HEK293 (cell line): ENCODE data around the gene PIP4K2C.

Source experiments
- CTCF ChIA-PET: fragments of 350-600 bp; formaldehyde crosslinking; extraction: SDS; loops from one replicate; lab custom pipeline; 2021; ENCODE audit warnings: antibody characterized with exemption; lab: Yijun Ruan, JAX
- POLR2A ChIA-PET: fragments of 300-600 bp; formaldehyde crosslinking; extraction: SDS; loops from one replicate; lab custom pipeline; 2020; ENCODE audit warnings: antibody characterized with exemption, inconsistent platforms; lab: Yijun Ruan, JAX
- H3K27ac ChIP-seq: fragments of 200-500 bp; sonication (Bioruptor generic); 2 replicates; pipeline ENCODE4 v1.5.1; 2014; ENCODE audit warnings: low read depth, low read length, control low read depth, inconsistent platforms; ENCODE audit errors: extremely low read depth
- H3K36me3 ChIP-seq, 2 experiments: fragments of 200-500 bp in 1 of 2; sonication (Bioruptor generic) in 1 of 2; 1 replicate in 1 of 2; 2 replicates in 1 of 2; pipeline ENCODE4 v1.5.1; 2014 to 2017; ENCODE audit warnings: inconsistent platforms in 2 of 2, low read length in 2 of 2; ENCODE audit not compliant: control insufficient read depth in 2 of 2, insufficient read depth in 1 of 2
- H3K4me1 ChIP-seq: fragments of 200-500 bp; sonication (Bioruptor generic); 2 replicates; pipeline ENCODE4 v1.5.1; 2014; ENCODE audit warnings: mild to moderate bottlenecking, low read length, inconsistent platforms; ENCODE audit not compliant: control insufficient read depth, insufficient read depth
- H3K4me3 ChIP-seq: 2 replicates; pipeline ENCODE4 v1.5.1; 2011; ENCODE audit warnings: low read depth, mild to moderate bottlenecking, control low read depth, low read length, moderate library complexity
- H3K9me3 ChIP-seq: fragments of 200-500 bp; sonication (Bioruptor generic); 2 replicates; pipeline ENCODE4 v1.5.1; 2014; ENCODE audit warnings: low read depth, low read length, inconsistent platforms; ENCODE audit not compliant: control insufficient read depth, insufficient read depth
- CTCF ChIP-seq: fragments of 450-650 bp; formaldehyde crosslinking; IDR thresholded peaks from 2 replicates; pipeline ENCODE4 v1.5.1; 2016; ENCODE audit warnings: missing biosample characterization, missing genetic modification characterization
- GLIS2 ChIP-seq: fragments of 450-650 bp; formaldehyde crosslinking; IDR thresholded peaks from 2 replicates; pipeline ENCODE4 v1.5.1; 2016; ENCODE audit warnings: missing biosample characterization, missing genetic modification characterization
- INSM2 ChIP-seq: fragments of 450-650 bp; formaldehyde crosslinking; IDR thresholded peaks from 2 replicates; pipeline ENCODE4 v1.5.1; 2016; ENCODE audit warnings: missing biosample characterization, missing genetic modification characterization
- KLF10 ChIP-seq: fragments of 450-650 bp; IDR thresholded peaks from 2 replicates; pipeline ENCODE4 v1.5.1; 2018; ENCODE audit warnings: missing biosample characterization, mild to moderate bottlenecking, missing genetic modification characterization
- RBAK ChIP-seq: fragments of 450-650 bp; formaldehyde crosslinking; IDR thresholded peaks from 2 replicates; pipeline ENCODE4 v1.5.1; 2016; ENCODE audit warnings: missing biosample characterization, missing genetic modification characterization
- REST ChIP-seq: fragments of 450-650 bp; formaldehyde crosslinking; IDR thresholded peaks from 2 replicates; pipeline ENCODE4 v1.5.1; 2016; ENCODE audit warnings: missing biosample characterization, missing genetic modification characterization
- SP2 ChIP-seq: fragments of 450-650 bp; formaldehyde crosslinking; IDR thresholded peaks from 2 replicates; pipeline ENCODE4 v1.5.1; 2016; ENCODE audit warnings: missing biosample characterization, missing genetic modification characterization
- SP7 ChIP-seq: fragments of 450-650 bp; formaldehyde crosslinking; IDR thresholded peaks from 2 replicates; pipeline ENCODE4 v1.5.1; 2016; ENCODE audit warnings: missing biosample characterization, missing genetic modification characterization
- ZBTB48 ChIP-seq: fragments of 450-650 bp; formaldehyde crosslinking; IDR thresholded peaks from 2 replicates; pipeline ENCODE4 v1.5.1; 2016; ENCODE audit warnings: missing biosample characterization, missing genetic modification characterization
- ZFHX2 ChIP-seq: fragments of 450-650 bp; formaldehyde crosslinking; conservative IDR thresholded peaks from 2 replicates; pipeline ENCODE4 v1.5.1; 2016; ENCODE audit warnings: missing biosample characterization, missing genetic modification characterization
- ZFP41 ChIP-seq: fragments of 450-650 bp; formaldehyde crosslinking; IDR thresholded peaks from 2 replicates; pipeline ENCODE4 v1.5.1; 2016; ENCODE audit warnings: missing biosample characterization, missing genetic modification characterization, borderline replicate concordance
- ZIC2 ChIP-seq: fragments of 450-650 bp; formaldehyde crosslinking; IDR thresholded peaks from 2 replicates; pipeline ENCODE4 v1.5.1; 2016; ENCODE audit warnings: missing biosample characterization, missing genetic modification characterization
- ZNF2 ChIP-seq: fragments of 450-650 bp; formaldehyde crosslinking; IDR thresholded peaks from 2 replicates; pipeline ENCODE4 v1.5.1; 2016; ENCODE audit warnings: missing biosample characterization, missing genetic modification characterization
- ZNF221 ChIP-seq: fragments of 450-650 bp; formaldehyde crosslinking; IDR thresholded peaks from 2 replicates; pipeline ENCODE4 v1.5.1; 2017; ENCODE audit warnings: missing biosample characterization, missing genetic modification characterization, borderline replicate concordance
- ZNF248 ChIP-seq: fragments of 450-650 bp; formaldehyde crosslinking; IDR thresholded peaks from 2 replicates; pipeline ENCODE4 v1.5.1; 2017; ENCODE audit warnings: missing biosample characterization, missing genetic modification characterization
- ZNF280D ChIP-seq: fragments of 450-650 bp; formaldehyde crosslinking; IDR thresholded peaks from 2 replicates; pipeline ENCODE4 v1.5.1; 2016; ENCODE audit warnings: missing biosample characterization, missing genetic modification characterization
- ZNF423 ChIP-seq: fragments of 450-650 bp; formaldehyde crosslinking; IDR thresholded peaks from 2 replicates; pipeline ENCODE4 v1.5.1; 2016; ENCODE audit warnings: missing biosample characterization, missing genetic modification characterization
- ZNF747 ChIP-seq: fragments of 450-650 bp; formaldehyde crosslinking; IDR thresholded peaks from 2 replicates; pipeline ENCODE4 v1.5.1; 2016; ENCODE audit warnings: missing biosample characterization, missing genetic modification characterization

The PIP4K2C gene

GRCh38 chr12:57613427-57614109, 22.6 kb downstream of the PIP4K2C start:
- ChIA-PET CTCF (interaction anchor here (1.0 to 5.7 kb wide), 4 partner anchors 9 to 30 kb away, joined by 3 to 54 read pairs (median 6); partner anchors contain the start of gene B4GALNT1), POLR2A (interaction anchor here (0.8 kb wide), 1 partner anchor 22 kb away, joined by 3 read pairs; no protein-coding TSS in a partner anchor)
- H3K36me3 ChIP-seq: peaks cover 0 to 58% of the 10 kb centered on the region in 2 experiments; a peak in 1 of 3 replicates
- no peak for TF ChIP-seq ZNF423 (tag by site-specific recombination)
- TF ChIP-seq ZFHX2 (tag by site-specific recombination): 0 out of 2 replicates have a peak, but pooled peaks have one; percentile 10
- TF ChIP-seq ZNF747: no peak
- no peak overlapping the region for H3K4me3 ChIP-seq
- no peak overlapping the region for H3K27ac ChIP-seq
- H3K9me3 ChIP-seq: no peaks in the 10 kb centered on the region
- peaks cover 2% of the 10 kb centered on the region for H3K4me1 ChIP-seq

DNA sequence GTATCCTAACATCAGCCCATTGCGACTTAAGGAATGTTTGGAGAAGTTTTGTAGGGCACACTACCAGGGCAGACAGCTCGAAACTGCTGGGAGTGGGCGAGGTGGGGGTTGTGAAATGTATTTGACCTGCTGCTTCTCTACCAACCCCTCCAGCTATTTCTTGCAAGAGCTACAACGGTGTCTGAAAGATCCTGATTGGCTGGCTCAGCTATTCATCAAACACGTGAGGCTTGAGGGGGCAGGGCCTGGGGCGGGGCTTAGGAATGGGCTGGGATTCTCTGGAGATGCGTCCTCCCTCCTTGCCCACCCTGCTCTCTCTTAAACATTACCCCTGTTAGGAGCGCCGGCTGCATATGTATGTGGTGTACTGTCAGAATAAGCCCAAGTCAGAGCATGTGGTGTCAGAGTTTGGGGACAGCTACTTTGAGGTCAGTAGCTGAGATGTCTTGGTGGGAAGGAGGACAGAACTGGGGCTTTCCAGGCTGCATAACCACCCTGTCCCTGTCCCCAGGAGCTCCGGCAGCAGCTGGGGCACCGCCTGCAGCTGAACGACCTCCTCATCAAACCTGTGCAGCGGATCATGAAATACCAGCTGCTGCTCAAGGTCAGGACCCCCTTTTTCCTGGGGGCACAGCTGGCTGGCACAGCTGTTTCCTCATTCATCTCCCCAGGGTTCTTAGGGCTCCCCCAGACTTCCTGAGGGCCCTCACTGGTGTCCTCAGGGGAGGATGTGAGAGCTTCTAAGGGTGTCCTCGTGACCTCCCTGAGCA, 23.4 kb downstream of the PIP4K2C start:
- CTCF ChIA-PET: interaction anchor here (0.6 to 5.7 kb wide), 5 partner anchors 8 to 723 kb away, joined by 3 to 54 read pairs (median 5); partner anchors contain the start of genes B4GALNT1 and PIP4K2C
- Histone ChIP-seq H3K9me3 (no peaks in the 10 kb centered on the region), H3K36me3 (peaks cover 0 to 51% of the 10 kb centered on the region in 2 experiments; a peak in 1 of 3 replicates), H3K4me1 (peaks cover 2% of the 10 kb centered on the region), H3K4me3 (no peak overlapping the region), H3K27ac (no peak overlapping the region)
- POLR2A ChIA-PET: interaction anchor here (0.6 to 2.3 kb wide), 3 partner anchors 9 to 233 kb away, joined by 3 to 7 read pairs (median 4); no protein-coding TSS in a partner anchor
- no peak for TF ChIP-seq INSM2
- peak; percentile 12; the same call in 1 of the 2 replicates for TF ChIP-seq ZIC2 (tag by site-specific recombination)
- TF ChIP-seq RBAK (tag by site-specific recombination): no peak
- TF ChIP-seq SP2: peak; percentile 40
- TF ChIP-seq KLF10 (tag by site-specific recombination): no peak

DNA sequence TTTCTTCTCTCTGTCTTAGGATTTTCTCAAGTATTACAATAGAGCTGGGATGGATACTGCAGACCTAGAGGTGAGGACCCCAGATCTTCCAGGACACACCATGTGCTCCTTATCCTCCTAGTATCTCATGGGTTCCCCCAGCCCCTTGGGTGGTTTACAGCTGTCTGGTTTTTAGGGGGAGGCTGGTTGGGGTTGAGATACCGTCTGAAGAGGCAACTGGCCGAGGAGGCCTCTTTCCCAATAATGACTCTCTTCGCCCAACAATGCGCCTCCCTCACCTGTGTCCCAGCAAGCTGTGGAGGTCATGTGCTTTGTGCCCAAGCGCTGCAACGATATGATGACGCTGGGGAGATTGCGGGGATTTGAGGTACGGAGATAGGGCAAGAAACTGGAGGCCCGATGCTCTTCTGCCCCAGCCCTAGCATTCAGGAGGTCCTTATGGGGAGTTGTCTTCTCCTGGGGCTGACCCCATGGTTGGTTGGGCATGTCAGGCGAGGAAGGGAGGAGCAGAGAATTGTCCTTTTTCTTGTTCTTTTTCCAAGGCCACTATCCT, 24.0 kb downstream of the PIP4K2C start:
- Histone ChIP-seq H3K27ac (no peak overlapping the region), H3K9me3 (no peaks in the 10 kb centered on the region), H3K36me3 (peaks cover 0 to 53% of the 10 kb centered on the region in 2 experiments; a peak in 1 of 3 replicates), H3K4me3 (no peak overlapping the region), H3K4me1 (peaks cover 2% of the 10 kb centered on the region)
- CTCF ChIA-PET: interaction anchor here (1.6 to 5.7 kb wide), 2 partner anchors 18 to 31 kb away, joined by 8 to 54 read pairs; partner anchors contain the start of gene B4GALNT1
- POLR2A ChIA-PET: interaction anchor here (2.3 kb wide), 1 partner anchor 9 kb away, joined by 7 read pairs; no protein-coding TSS in a partner anchor
- TF ChIP-seq CTCF (tag by site-specific recombination) (no peak), ZNF221 (tag by site-specific recombination) (no peak), ZNF248 (tag by site-specific recombination) (no peak), ZNF2 (tag by site-specific recombination) (no peak), ZFP41 (tag by site-specific recombination) (no peak), REST (tag by site-specific recombination) (no peak), ZBTB48 (tag by site-specific recombination) (no peak), GLIS2 (no peak), SP7 (tag by site-specific recombination) (no peak), ZNF280D (tag by site-specific recombination) (no peak)
